CD8-positive, alpha-beta memory T cell (primary cell): Measurements from ENCODE around the gene TSTD1. TPM values are rescaled to one million over a fixed set of nuclear protein-coding genes. Genes with fewer than 3 reads are reported as not detected.

Source experiments
- CTCF ChIA-PET: fragments of 350-600 bp; sonication (Branson Sonifier 250); formaldehyde crosslinking; loops from one replicate; lab custom pipeline; 2021; ENCODE audit warnings: antibody characterized with exemption; lab: Charles Lee
- POLR2A ChIA-PET: fragments of 350-600 bp; sonication (Branson Sonifier 250); formaldehyde crosslinking; loops from one replicate; lab custom pipeline; 2021; ENCODE audit warnings: antibody characterized with exemption; lab: Charles Lee
- DNase-seq, 5 donors: peaks; one replicate each; pipeline versions ENCODE4 v3.0.0 to v3.0.0-alpha.2; 2020 to 2022; ENCODE audit warnings: mixed read lengths in 1 of 5
- H3K27ac ChIP-seq: one replicate; pipeline ENCODE4 v1.7.0; 2013; ENCODE audit warnings: low read depth, mild to moderate bottlenecking, low read length, moderate library complexity
- H3K27me3 ChIP-seq: 2 replicates; pipeline ENCODE4 v1.7.0; 2013; ENCODE audit warnings: low read length, mild to moderate bottlenecking; ENCODE audit not compliant: insufficient read depth, poor library complexity, severe bottlenecking
- H3K36me3 ChIP-seq: 2 replicates; pipeline ENCODE4 v1.7.0; 2013; ENCODE audit warnings: mild to moderate bottlenecking, low read length, moderate library complexity; ENCODE audit not compliant: insufficient read depth
- H3K4me1 ChIP-seq: 2 replicates; pipeline ENCODE4 v1.7.0; 2013; ENCODE audit warnings: mild to moderate bottlenecking, low read length, moderate library complexity; ENCODE audit not compliant: insufficient read depth
- H3K4me3 ChIP-seq: 2 replicates; pipeline ENCODE4 v1.7.0; 2013; ENCODE audit warnings: mild to moderate bottlenecking, low read length
- H3K9me3 ChIP-seq: 2 replicates; pipeline ENCODE4 v1.7.0; 2013; ENCODE audit warnings: mild to moderate bottlenecking, low read length
- H3K27ac Mint-ChIP-seq, 8 donors: one replicate each; pipeline ENCODE4 v1.8.0; 2020 to 2021; ENCODE audit warnings: mixed read lengths in 8 of 8, mild to moderate bottlenecking in 6 of 8, inconsistent platforms in 3 of 8, moderate library complexity in 3 of 8
- H3K27me3 Mint-ChIP-seq, 2 donors: one replicate each; pipeline ENCODE4 v1.8.0; 2020 to 2021; ENCODE audit warnings: mixed read lengths in 2 of 2, mild to moderate bottlenecking in 1 of 2, moderate library complexity in 1 of 2
- H3K36me3 Mint-ChIP-seq, 3 donors: one replicate each; pipeline ENCODE4 v1.8.0; 2020 to 2021; ENCODE audit warnings: mixed read lengths in 3 of 3, inconsistent platforms in 1 of 3, mild to moderate bottlenecking in 1 of 3
- H3K4me1 Mint-ChIP-seq, 3 donors: one replicate each; pipeline ENCODE4 v1.8.0; 2020 to 2021; ENCODE audit warnings: mixed read lengths in 3 of 3, inconsistent platforms in 1 of 3, mild to moderate bottlenecking in 1 of 3
- H3K4me3 Mint-ChIP-seq, 7 donors: one replicate each; pipeline ENCODE4 v1.8.0; 2020 to 2021; ENCODE audit warnings: mixed read lengths in 7 of 7, mild to moderate bottlenecking in 6 of 7, moderate library complexity in 4 of 7, inconsistent platforms in 2 of 7
- H3K9me3 Mint-ChIP-seq, 5 donors: one replicate each; pipeline ENCODE4 v1.8.0; 2020 to 2022; ENCODE audit warnings: mixed read lengths in 5 of 5, mild to moderate bottlenecking in 3 of 5, moderate library complexity in 2 of 5, inconsistent platforms in 1 of 5
- polyA plus RNA-seq: library from polyadenylated mRNA; unstranded; fragments of 300-500 nt; fragmentation: Illumina TruSeq; gene quantifications from one replicate; pipeline ENCODE4 v1.2.3, GENCODE V29; 2021
- total RNA-seq, 2 experiments: library from RNA; stranded (reverse); gene quantifications; one replicate each; pipeline ENCODE4 v1.2.3, GENCODE V29; 2021

TSTD1 gene
- total RNA-seq (10 to 100 TPM; 40.2 to 46.1 TPM), polyA plus RNA-seq (288 TPM)

- H3K4me1 ChIP-seq, result peaks cover 32% of the 10 kb centered on the region
- peak; percentile 81 to 92 (median 90) for DNase-seq
- peak within 1 kb of the TSS; percentile 92 to 98 (median 95) for H3K27ac Mint-ChIP-seq
- H3K36me3 Mint-ChIP-seq, result peaks cover 7 to 48% (median 18%) of the 10 kb centered on the region in 3 donors
- peaks cover 23 to 59% (median 38%) of the 10 kb centered on the region in 3 donors for H3K4me1 Mint-ChIP-seq
- no peaks in the 10 kb centered on the region for H3K27me3 ChIP-seq
- peak within 1 kb of the TSS; percentile 64 for H3K27ac ChIP-seq
- peak within 1 kb of the TSS; percentile 67 for H3K4me3 ChIP-seq
- ChIA-PET POLR2A (interaction anchor here (0.6 to 2.2 kb wide), 12 partner anchors 8 to 147 kb away, joined by 3 to 20 read pairs (median 7); partner anchors contain the start of genes ARHGAP30, DEDD, F11R and KLHDC9), CTCF (interaction anchor here (0.6 to 8.6 kb wide), 14 partner anchors 10 to 94 kb away, joined by 3 to 83 read pairs (median 4); partner anchors contain the start of genes ARHGAP30, DEDD, F11R and KLHDC9)
- H3K4me3 Mint-ChIP-seq, result peak within 1 kb of the TSS; percentile 88 to 94 (median 91)
- no peaks in the 10 kb centered on the region for H3K27me3 Mint-ChIP-seq
- H3K9me3 Mint-ChIP-seq, result no peaks in the 10 kb centered on the region
- no peaks in the 10 kb centered on the region for H3K9me3 ChIP-seq
- peaks cover 39% of the 10 kb centered on the region for H3K36me3 ChIP-seq
These were observed at the start of gene TSTD1 for GRCh38 chr1:161038523-161039153. Gene TSTD1 (minus strand): TSS chr1:161038964. CDS start chr1:161038889, 75 bp downstream.

- Histone ChIP-seq H3K36me3 (no peaks in the 10 kb centered on the region), H3K27ac (no peak overlapping the region), H3K27me3 (no peaks in the 10 kb centered on the region), H3K4me3 (no peak overlapping the region), H3K9me3 (no peaks in the 10 kb centered on the region), H3K4me1 (no peaks in the 10 kb centered on the region)
- DNase-seq, result no peak
- ChIA-PET POLR2A (no interaction called here), CTCF (interaction anchor here (1.1 to 4.0 kb wide), 2 partner anchors 11 to 90 kb away, joined by 3 to 14 read pairs; partner anchors contain the start of gene KLHDC9)
- Mint-ChIP-seq H3K4me3 (no peak overlapping the region), H3K36me3 (no peaks in the 10 kb centered on the region), H3K9me3 (no peaks in the 10 kb centered on the region), H3K27ac (no peak overlapping the region), H3K27me3 (peaks cover 0 to 1% of the 10 kb centered on the region in 2 donors), H3K4me1 (peaks cover 0 to 2% (median 0%) of the 10 kb centered on the region in 3 donors)
These were observed 47.7 kb upstream of the TSTD1 start for GRCh38 chr1:161086457-161086856.

GRCh38 chr1:161085165-161085564, 46.4 kb upstream of the TSTD1 start:
- Histone ChIP-seq H3K27ac (no peak overlapping the region), H3K4me1 (no peaks in the 10 kb centered on the region), H3K4me3 (no peak overlapping the region), H3K27me3 (no peaks in the 10 kb centered on the region), H3K9me3 (no peaks in the 10 kb centered on the region), H3K36me3 (no peaks in the 10 kb centered on the region)
- POLR2A ChIA-PET, result interaction anchor here (0.5 kb wide), 1 partner anchor 318 kb away, joined by 7 read pairs; no protein-coding TSS in a partner anchor
- no peaks in the 10 kb centered on the region for H3K9me3 Mint-ChIP-seq
- CTCF ChIA-PET, result interaction anchor here (1.4 to 4.0 kb wide), 2 partner anchors 13 to 14 kb away, joined by 6 to 14 read pairs; partner anchors contain the start of gene KLHDC9
- H3K4me3 Mint-ChIP-seq, result no peak overlapping the region
- no peaks in the 10 kb centered on the region for H3K4me1 Mint-ChIP-seq
- H3K36me3 Mint-ChIP-seq, result no peaks in the 10 kb centered on the region
- H3K27me3 Mint-ChIP-seq, result peaks cover 0 to 2% of the 10 kb centered on the region in 2 donors
- H3K27ac Mint-ChIP-seq, result no peak overlapping the region
- no peak for DNase-seq

GRCh38 chr1:161084597-161084988, 45.8 kb upstream of the TSTD1 start:
- Mint-ChIP-seq H3K27me3 (peaks cover 0 to 2% of the 10 kb centered on the region in 2 donors), H3K9me3 (no peaks in the 10 kb centered on the region), H3K27ac (no peak overlapping the region), H3K4me3 (no peak overlapping the region), H3K4me1 (no peaks in the 10 kb centered on the region), H3K36me3 (no peaks in the 10 kb centered on the region)
- ChIA-PET POLR2A (no interaction called here), CTCF (interaction anchor here (1.4 to 4.0 kb wide), 2 partner anchors 13 kb away, joined by 6 to 14 read pairs; partner anchors contain the start of gene KLHDC9)
- Histone ChIP-seq H3K27ac (no peak overlapping the region), H3K4me3 (no peak overlapping the region), H3K36me3 (no peaks in the 10 kb centered on the region), H3K9me3 (no peaks in the 10 kb centered on the region), H3K27me3 (no peaks in the 10 kb centered on the region), H3K4me1 (no peaks in the 10 kb centered on the region)
- no peak for DNase-seq

GRCh38 chr1:161083748-161084596, 45.2 kb upstream of the TSTD1 start:
- no peak overlapping the region for H3K4me3 ChIP-seq
- H3K36me3 ChIP-seq, result no peaks in the 10 kb centered on the region
- no peaks in the 10 kb centered on the region for H3K4me1 Mint-ChIP-seq
- H3K27me3 ChIP-seq, result no peaks in the 10 kb centered on the region
- H3K4me1 ChIP-seq, result no peaks in the 10 kb centered on the region
- H3K36me3 Mint-ChIP-seq, result no peaks in the 10 kb centered on the region
- no peak for DNase-seq
- peaks cover 0 to 2% of the 10 kb centered on the region in 2 donors for H3K27me3 Mint-ChIP-seq
- H3K27ac Mint-ChIP-seq, result peak overlapping the region in 1 of 8 donors; percentile 2
- H3K9me3 ChIP-seq, result no peaks in the 10 kb centered on the region
- ChIA-PET POLR2A (no interaction called here), CTCF (interaction anchor here (1.4 to 4.0 kb wide), 2 partner anchors 12 to 14 kb away, joined by 6 to 14 read pairs; partner anchors contain the start of gene KLHDC9)
- H3K27ac ChIP-seq, result no peak overlapping the region
- H3K4me3 Mint-ChIP-seq, result no peak overlapping the region
- H3K9me3 Mint-ChIP-seq, result no peaks in the 10 kb centered on the region

GRCh38 chr1:161082996-161083747, 44.4 kb upstream of the TSTD1 start:
- POLR2A ChIA-PET, result no interaction called here
- Histone ChIP-seq H3K27me3 (no peaks in the 10 kb centered on the region), H3K9me3 (no peaks in the 10 kb centered on the region), H3K4me3 (no peak overlapping the region), H3K4me1 (no peaks in the 10 kb centered on the region), H3K36me3 (no peaks in the 10 kb centered on the region), H3K27ac (no peak overlapping the region)
- Mint-ChIP-seq H3K36me3 (no peaks in the 10 kb centered on the region), H3K4me1 (no peaks in the 10 kb centered on the region), H3K4me3 (no peak overlapping the region), H3K27me3 (peaks cover 0 to 3% of the 10 kb centered on the region in 2 donors), H3K9me3 (no peaks in the 10 kb centered on the region), H3K27ac (peak overlapping the region in 2 of 8 donors; percentile 8 to 58)
- DNase-seq, result no peak
- CTCF ChIA-PET, result no interaction called here

- peaks cover 0 to 3% of the 10 kb centered on the region in 2 donors for H3K27me3 Mint-ChIP-seq
- peak overlapping the region in 1 of 8 donors; percentile 58 for H3K27ac Mint-ChIP-seq
- H3K36me3 ChIP-seq, result no peaks in the 10 kb centered on the region
- no peaks in the 10 kb centered on the region for H3K9me3 Mint-ChIP-seq
- H3K4me3 Mint-ChIP-seq, result no peak overlapping the region
- H3K9me3 ChIP-seq, result no peaks in the 10 kb centered on the region
- H3K27me3 ChIP-seq, result no peaks in the 10 kb centered on the region
- H3K4me3 ChIP-seq, result no peak overlapping the region
- no peaks in the 10 kb centered on the region for H3K36me3 Mint-ChIP-seq
- no peaks in the 10 kb centered on the region for H3K4me1 ChIP-seq
- H3K27ac ChIP-seq, result no peak overlapping the region
- POLR2A ChIA-PET, result no interaction called here
- CTCF ChIA-PET, result no interaction called here
- H3K4me1 Mint-ChIP-seq, result no peaks in the 10 kb centered on the region
- no peak for DNase-seq
These were observed 43.7 kb upstream of the TSTD1 start for GRCh38 chr1:161082483-161082882.
